Heart left ventricle (tissue), 16 donors: ENCODE measurements around the gene KREMEN2. TPM values are rescaled to one million over a fixed set of nuclear protein-coding genes. Genes with fewer than 3 reads are reported as not detected.
"Not testable (repeated sequence)": the region's sequence is repeated elsewhere in the genome, so short reads cannot be mapped to it uniquely, and the experiment has no call there.

Experiments
- ATAC-seq, 4 donors: fragments of 200-7000 bp; cut with Tn5 transposase; one replicate each; pipeline ENCODE4 v1.9.1; 2020 to 2022; ENCODE audit warnings: moderate library complexity in 4 of 4, mild to moderate bottlenecking in 3 of 4, moderate number of reproducible peaks in 1 of 4
- DNase-seq, 5 donors: peaks; one replicate each; pipeline ENCODE4 v3.0.0-alpha.2; 2020
- H3K27ac ChIP-seq, 12 donors: fragments of 200-600 bp; sonication (generic) in 4 of 12; one replicate each; pipeline versions ENCODE4 v1.5.0 to v1.8.0; 2016 to 2022; ENCODE audit warnings: mild to moderate bottlenecking in 2 of 12
- H3K27me3 ChIP-seq, 9 donors: fragments of 200-600 bp; sonication (generic) in 2 of 9; one replicate each; pipeline versions ENCODE4 v1.5.1 to v1.8.0; 2016 to 2022; ENCODE audit warnings: mild to moderate bottlenecking in 3 of 9
- H3K36me3 ChIP-seq, 9 donors: fragments of 200-600 bp; sonication (generic) in 2 of 9; one replicate each; pipeline versions ENCODE4 v1.5.0 to v1.8.0; 2018 to 2022; ENCODE audit warnings: mild to moderate bottlenecking in 2 of 9
- H3K4me1 ChIP-seq, 12 donors: fragments of 200-600 bp; sonication (generic) in 4 of 12; one replicate each; pipeline versions ENCODE4 v1.5.0 to v1.8.0; 2016 to 2022; ENCODE audit warnings: mild to moderate bottlenecking in 3 of 12
- H3K4me3 ChIP-seq, 12 donors: fragments of 200-600 bp; sonication (generic) in 4 of 12; one replicate each; pipeline versions ENCODE4 v1.5.0 to v1.8.0; 2017 to 2022; ENCODE audit warnings: mild to moderate bottlenecking in 9 of 12, moderate library complexity in 4 of 12
- H3K9me3 ChIP-seq, 12 donors: fragments of 200-600 bp; sonication (generic) in 4 of 12; one replicate each; pipeline versions ENCODE4 v1.5.0 to v1.8.0; 2016 to 2022; ENCODE audit warnings: mild to moderate bottlenecking in 1 of 12
- POLR2A ChIP-seq, 2 donors: fragments of 450-650 bp; IDR thresholded peaks; one replicate each; pipeline ENCODE4 v1.6.1; 2017; ENCODE audit warnings: antibody characterized with exemption in 2 of 2, mild to moderate bottlenecking in 2 of 2, moderate library complexity in 2 of 2
- WGBS, 4 donors: extraction: QIAGEN DNeasy Blood & Tissue Kit in 2 of 4; methylation state at CpG; one replicate each; pipeline versions ENCODE4 v1.1.5 to v1.1.7; 2013 to 2018; 5-methylcytosine and 5-hydroxymethylcytosine counted together
- intact Hi-C, 10 donors: fragments of 100-400 bp; cut with DNase I; formaldehyde crosslinking; loops; one replicate each; pipeline versions ENCODE4 v1.11.1 to v1.14.2; 2022
- polyA plus RNA-seq, 2 donors: library from polyadenylated mRNA; stranded (reverse); fragments of 200-250 nt; gene quantifications; one replicate each; pipeline ENCODE4 v1.2.3, GENCODE V29; 2013
- total RNA-seq, 9 donors: library from RNA; depleted of rRNA in 2 of 9; stranded (reverse); fragments of >200 nt in 2 of 9; fragmentation: NEBNext Ultra II Directional in 3 of 9; extraction: Animal tissue kit (Norgen Biotek cat#: 25700) in 3 of 9; gene quantifications; one replicate each; pipeline versions ENCODE4 v1.1.0 to v1.2.4, GENCODE V29; 2016 to 2023
- TF ChIP-seq, protein P1 (sequence below), 12 donors: fragments of 200-600 bp; sonication (generic) in 4 of 12; IDR thresholded peaks; one replicate each; pipeline versions ENCODE4 v1.5.0 to v1.8.0; 2018 to 2022; ENCODE audit warnings: antibody characterized with exemption in 12 of 12, mild to moderate bottlenecking in 5 of 12
- donor health status: ischemic (EF 13 %, LVEDD 7.1; RV severe dilation, severe dysfunction).
- donor health status: healthy with polysubstance abuse.
- donor health status: DM: no; HTN: yes; CAD: no.
- donor health status: DM: no; HTN: no; CAD: no.
- donor health status: ischemic (EF 25% LVEDD 6.9; RV normal size, moderate dysfunction).
- donor health status: ischemic (EF 25% LVEDD 5.7; RV mildly dilated, moderate dysfunction).
- donor health status: healthy.
- donor health status: DM: yes; HTN: yes; CAD: no.
- donor health status: ischemic (EF 35%, LVEDD 5.7; RV mildly dilated, moderate dysfunction).
- donor health status: nonischemic (EF 11% LVEDD 7.7; RV severe dilation, severe dysfunction).
- donor health status: DM: yes; HTN: yes; CAD: no.
- donor health status: PGD.
- donor health status: ischemic (EF 29% LVEDD 5.4; RV normal size, mild dysfunction).
- donor health status: nonischemic (EF 23%, LVEDD 6.1; RV moderate dilation, normal function).

KREMEN2 gene
- total and polyA plus RNA-seq, 11 donors, result 0.27 TPM; not detected in 10

DNA sequence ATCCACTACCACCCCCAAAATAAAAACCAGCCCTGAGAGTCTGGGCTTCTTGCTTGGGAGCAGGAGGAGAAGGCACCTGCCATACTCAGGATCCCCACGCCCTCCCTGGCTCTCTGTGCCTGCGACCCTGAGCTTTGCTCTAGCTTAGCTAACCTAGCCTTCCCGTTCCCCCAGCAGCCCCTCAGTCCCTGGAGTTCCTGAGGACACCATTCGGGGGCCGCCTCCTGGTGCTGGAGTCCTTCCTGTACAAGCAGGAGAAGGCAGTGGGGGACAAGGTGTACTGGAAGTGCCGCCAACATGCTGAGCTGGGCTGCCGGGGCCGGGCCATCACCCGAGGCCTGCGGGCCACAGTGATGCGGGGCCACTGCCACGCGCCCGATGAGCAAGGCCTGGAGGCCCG is 33.8 kb upstream of the KREMEN2 start:
- no peak for TF ChIP-seq POLR2A (IDR thresholded peaks at IDR 0.05)
- TF ChIP-seq, protein P1, sequence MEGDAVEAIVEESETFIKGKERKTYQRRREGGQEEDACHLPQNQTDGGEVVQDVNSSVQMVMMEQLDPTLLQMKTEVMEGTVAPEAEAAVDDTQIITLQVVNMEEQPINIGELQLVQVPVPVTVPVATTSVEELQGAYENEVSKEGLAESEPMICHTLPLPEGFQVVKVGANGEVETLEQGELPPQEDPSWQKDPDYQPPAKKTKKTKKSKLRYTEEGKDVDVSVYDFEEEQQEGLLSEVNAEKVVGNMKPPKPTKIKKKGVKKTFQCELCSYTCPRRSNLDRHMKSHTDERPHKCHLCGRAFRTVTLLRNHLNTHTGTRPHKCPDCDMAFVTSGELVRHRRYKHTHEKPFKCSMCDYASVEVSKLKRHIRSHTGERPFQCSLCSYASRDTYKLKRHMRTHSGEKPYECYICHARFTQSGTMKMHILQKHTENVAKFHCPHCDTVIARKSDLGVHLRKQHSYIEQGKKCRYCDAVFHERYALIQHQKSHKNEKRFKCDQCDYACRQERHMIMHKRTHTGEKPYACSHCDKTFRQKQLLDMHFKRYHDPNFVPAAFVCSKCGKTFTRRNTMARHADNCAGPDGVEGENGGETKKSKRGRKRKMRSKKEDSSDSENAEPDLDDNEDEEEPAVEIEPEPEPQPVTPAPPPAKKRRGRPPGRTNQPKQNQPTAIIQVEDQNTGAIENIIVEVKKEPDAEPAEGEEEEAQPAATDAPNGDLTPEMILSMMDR (IDR thresholded peaks at IDR 0.05), result no peak
- Histone ChIP-seq H3K4me1 (peaks cover 0 to 12% (median 3%) of the 10 kb centered on the region in 12 donors), H3K27ac (no peak overlapping the region), H3K36me3 (peaks cover 0 to 56% (median 44%) of the 10 kb centered on the region in 9 donors), H3K4me3 (no peak overlapping the region), H3K9me3 (no peaks in the 10 kb centered on the region), H3K27me3 (no peaks in the 10 kb centered on the region)
- no peak for ATAC-seq
- DNase-seq, result no peak
- intact Hi-C loops, result no loop called here
- WGBS, 4 donors, result 94 to 99% (median 96%) methylated on average over 10 to 15 of the region's 15 CpGs

DNA sequence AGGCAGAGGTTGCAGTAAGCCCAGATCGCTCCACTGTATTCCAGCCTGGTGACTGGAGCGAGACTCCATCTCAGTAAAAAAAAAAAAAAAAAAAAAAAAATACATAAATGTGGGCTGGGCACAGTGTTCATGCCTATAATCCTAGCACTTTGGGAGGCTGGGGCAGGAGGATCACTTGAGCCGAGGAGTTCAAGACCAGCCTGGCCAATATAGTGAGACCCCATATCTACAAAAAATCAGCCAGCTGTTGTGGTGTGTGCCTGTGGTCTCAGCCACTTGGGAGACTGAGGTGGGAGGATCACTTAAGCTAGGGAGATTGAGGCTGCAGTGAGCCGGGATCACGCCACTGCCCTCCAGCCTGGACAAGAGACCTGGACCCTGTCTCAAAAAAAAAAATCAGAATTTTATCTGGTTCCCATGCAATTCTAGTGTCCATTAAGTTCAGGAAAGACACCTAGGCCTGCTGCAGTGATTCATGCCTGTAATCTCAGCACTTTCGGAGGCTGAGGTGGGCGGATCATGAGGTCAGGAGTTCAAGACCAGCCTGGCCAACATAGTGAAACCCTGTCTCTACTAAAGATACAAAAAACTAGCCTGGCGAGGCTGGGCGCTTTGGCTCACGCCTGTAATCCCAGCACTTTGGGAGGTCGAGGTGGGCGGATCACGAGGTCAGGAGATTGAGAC is 32.7 kb upstream of the KREMEN2 start:
- intact Hi-C loops, DNase-seq, ATAC-seq, H3K27me3 ChIP-seq, H3K4me3 ChIP-seq, H3K27ac ChIP-seq, H3K9me3 ChIP-seq: not testable (repeated sequence)
- 88 to 95% (median 93%) methylated on average over 13 of the region's 13 CpGs for WGBS, 4 donors
- peaks cover 0 to 12% (median 3%) of the 10 kb centered on the region in 12 donors for H3K4me1 ChIP-seq
- peaks cover 0 to 68% (median 55%) of the 10 kb centered on the region in 9 donors for H3K36me3 ChIP-seq

DNA sequence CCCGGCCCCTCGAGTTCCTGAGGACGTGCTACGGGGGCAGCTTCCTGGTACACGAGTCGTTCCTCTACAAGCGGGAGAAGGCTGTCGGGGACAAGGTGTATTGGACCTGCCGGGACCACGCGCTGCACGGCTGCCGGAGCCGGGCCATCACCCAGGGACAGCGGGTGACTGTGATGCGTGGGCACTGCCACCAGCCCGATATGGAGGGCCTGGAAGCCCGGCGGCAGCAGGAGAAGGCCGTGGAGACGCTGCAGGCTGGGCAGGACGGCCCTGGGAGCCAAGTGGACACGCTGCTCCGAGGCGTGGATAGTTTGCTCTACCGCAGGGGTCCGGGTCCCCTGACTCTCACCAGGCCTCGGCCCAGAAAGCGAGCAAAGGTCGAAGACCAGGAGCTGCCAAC is 30.9 kb upstream of the KREMEN2 start:
- Histone ChIP-seq H3K4me3 (no peak overlapping the region), H3K9me3 (no peaks in the 10 kb centered on the region), H3K36me3 (peaks cover 0 to 85% (median 72%) of the 10 kb centered on the region in 9 donors), H3K27ac (no peak overlapping the region), H3K4me1 (no peaks in the 10 kb centered on the region), H3K27me3 (no peaks in the 10 kb centered on the region)
- intact Hi-C loops, result no loop called here
- TF ChIP-seq POLR2A (IDR thresholded peaks at IDR 0.05), result no peak
- TF ChIP-seq, protein P1 (IDR thresholded peaks at IDR 0.05), result no peak
- no peak for ATAC-seq
- no peak for DNase-seq
- WGBS, 4 donors, result 93 to 96% (median 94%) methylated on average over 19 to 30 of the region's 30 CpGs

DNA sequence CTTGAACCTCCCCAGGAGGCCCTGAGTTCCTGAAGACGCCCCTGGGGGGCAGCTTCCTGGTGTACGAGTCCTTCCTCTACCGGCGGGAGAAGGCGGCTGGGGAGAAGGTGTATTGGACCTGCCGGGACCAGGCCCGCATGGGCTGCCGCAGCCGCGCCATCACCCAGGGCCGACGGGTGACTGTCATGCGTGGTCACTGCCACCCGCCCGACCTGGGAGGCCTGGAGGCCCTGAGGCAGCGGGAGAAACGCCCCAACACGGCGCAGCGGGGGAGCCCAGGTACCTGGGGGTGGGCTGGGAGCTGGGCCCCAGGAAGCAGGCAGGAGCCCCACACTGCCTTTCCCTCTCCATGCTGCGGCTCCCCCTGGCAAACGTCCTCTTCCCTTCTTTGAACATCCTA is 30.4 kb upstream of the KREMEN2 start:
- no peaks in the 10 kb centered on the region for H3K9me3 ChIP-seq
- no peak overlapping the region for H3K27ac ChIP-seq
- TF ChIP-seq POLR2A (IDR thresholded peaks at IDR 0.05), result no peak
- TF ChIP-seq, protein P1 (IDR thresholded peaks at IDR 0.05), result no peak
- ATAC-seq (peak in 1 of 4 donors; percentile 6), DNase-seq (no peak)
- H3K36me3 ChIP-seq, result peaks cover 0 to 91% (median 76%) of the 10 kb centered on the region in 9 donors
- H3K27me3 ChIP-seq, result no peaks in the 10 kb centered on the region
- H3K4me3 ChIP-seq, result no peak overlapping the region
- H3K4me1 ChIP-seq, result no peaks in the 10 kb centered on the region
- intact Hi-C loops, result no loop called here
- 87 to 95% (median 90%) methylated on average over 15 to 22 of the region's 22 CpGs for WGBS, 4 donors

DNA sequence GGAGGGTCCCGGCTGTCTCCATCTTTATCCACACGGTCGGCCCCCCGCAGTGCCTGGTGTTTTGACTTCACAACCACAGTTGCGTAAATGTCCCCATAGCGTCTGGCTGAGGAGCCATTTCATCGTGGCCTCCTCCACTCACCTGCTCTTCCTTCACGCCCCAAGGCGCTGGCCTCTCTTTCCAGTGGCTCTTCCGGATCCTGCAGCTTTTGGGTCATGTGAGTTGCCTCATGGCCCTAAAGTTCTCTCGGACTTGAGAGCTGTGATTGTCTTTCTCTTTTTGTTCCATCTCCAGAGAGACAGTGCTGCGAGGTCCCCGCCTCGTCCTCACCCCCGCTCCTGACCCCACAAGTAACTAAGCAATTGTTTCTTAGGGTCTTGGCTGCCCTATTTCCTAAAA is 29.6 kb upstream of the KREMEN2 start:
- 87 to 93% (median 89%) methylated on average over 15 of the region's 15 CpGs for WGBS, 4 donors

More for the DNA sequence above, 29.6 kb upstream of the KREMEN2 start:
- H3K27ac ChIP-seq, result no peak overlapping the region
- H3K4me1 ChIP-seq, result no peaks in the 10 kb centered on the region
- no peaks in the 10 kb centered on the region for H3K9me3 ChIP-seq
- no peak for DNase-seq
- no peak for ATAC-seq
- intact Hi-C loops, result no loop called here
- no peak overlapping the region for H3K4me3 ChIP-seq
- H3K27me3 ChIP-seq, result no peaks in the 10 kb centered on the region
- no peak for TF ChIP-seq POLR2A (IDR thresholded peaks at IDR 0.05)
- TF ChIP-seq, protein P1 (IDR thresholded peaks at IDR 0.05), result no peak
- peaks cover 2 to 96% (median 81%) of the 10 kb centered on the region in 9 donors for H3K36me3 ChIP-seq
